Calu3 (cell line): ENCODE results near the gene LARP1. TPM values are rescaled to one million over a fixed set of nuclear protein-coding genes. Genes with fewer than 3 reads are reported as not detected.

Source experiments
- BruUV-seq: library from RNA; stranded (reverse); fragments of 400-500 nt; replicated peaks from 2 replicates; lab custom pipeline; 2021; lab: Mats Ljungman, UMichigan
- CTCF ChIA-PET: fragments of 300-600 bp; sonication (Branson Sonifier 250); formaldehyde crosslinking; loops from one replicate; lab custom pipeline; 2022; ENCODE audit warnings: antibody characterized with exemption; lab: Charles Lee
- DNase-seq: peaks from one replicate; pipeline ENCODE4 v3.0.0; 2022
- H3K27ac Mint-ChIP-seq: one replicate; pipeline ENCODE4 v1.8.0; 2022; ENCODE audit warnings: mixed read lengths; ENCODE audit not compliant: unreplicated experiment
- H3K27me3 Mint-ChIP-seq: one replicate; pipeline ENCODE4 v1.8.0; 2022; ENCODE audit warnings: mixed read lengths; ENCODE audit not compliant: unreplicated experiment
- H3K36me3 Mint-ChIP-seq: one replicate; pipeline ENCODE4 v1.8.0; 2022; ENCODE audit warnings: mild to moderate bottlenecking, moderate library complexity, mixed read lengths; ENCODE audit not compliant: insufficient read depth, unreplicated experiment
- H3K4me1 Mint-ChIP-seq: one replicate; pipeline ENCODE4 v1.8.0; 2022; ENCODE audit warnings: mild to moderate bottlenecking, low read depth, mixed read lengths; ENCODE audit not compliant: unreplicated experiment
- H3K4me3 Mint-ChIP-seq: one replicate; pipeline ENCODE4 v1.8.0; 2022; ENCODE audit warnings: mild to moderate bottlenecking, low read depth, moderate library complexity, mixed read lengths; ENCODE audit not compliant: unreplicated experiment
- H3K9me3 Mint-ChIP-seq: one replicate; pipeline ENCODE4 v1.8.0; 2022; ENCODE audit warnings: low read depth, mixed read lengths; ENCODE audit not compliant: unreplicated experiment
- CTCF ChIP-seq: fragments of 200-600 bp; IDR thresholded peaks from one replicate; pipeline ENCODE4 v1.8.0; 2022; ENCODE audit warnings: antibody characterized with exemption; ENCODE audit not compliant: unreplicated experiment
- intact Hi-C: fragments of 100-400 bp; cut with micrococcal nuclease; formaldehyde crosslinking; loops from one replicate; pipeline ENCODE4 v1.10.0; 2022; ENCODE audit not compliant: unreplicated experiment
- total RNA-seq: library from RNA; stranded (reverse); gene quantifications from 2 replicates; pipeline ENCODE4 v1.2.3, GENCODE V29; 2022

LARP1 gene
- total RNA-seq, 1 experiment from 2014 or later = 339 TPM

GRCh38 chr5:154788212-154788611 lies 33.0 kb downstream of the LARP1 start:
- no peak overlapping the region for H3K27ac Mint-ChIP-seq
- CTCF ChIA-PET = no interaction called here
- intact Hi-C loops = no loop called here
- peaks cover 20% of the 10 kb centered on the region for H3K4me1 Mint-ChIP-seq
- H3K36me3 Mint-ChIP-seq = peaks cover 26% of the 10 kb centered on the region
- BruUV-seq = no TSS peak
- no peak overlapping the region for H3K4me3 Mint-ChIP-seq
- DNase-seq = no peak
- no peak for TF ChIP-seq CTCF
- no peaks in the 10 kb centered on the region for H3K9me3 Mint-ChIP-seq
- H3K27me3 Mint-ChIP-seq = no peaks in the 10 kb centered on the region

- CTCF ChIA-PET = no interaction called here
- no peaks in the 10 kb centered on the region for H3K27me3 Mint-ChIP-seq
- BruUV-seq = no TSS peak
These were observed 36.4 kb downstream of the LARP1 start for GRCh38 chr5:154791535-154791934.

GRCh38 chr5:154793599-154794524 lies 38.7 kb downstream of the LARP1 start:
- no peak for TF ChIP-seq CTCF
- Mint-ChIP-seq H3K9me3 (no peaks in the 10 kb centered on the region), H3K4me1 (peaks cover 12% of the 10 kb centered on the region), H3K27me3 (no peaks in the 10 kb centered on the region), H3K36me3 (peaks cover 57% of the 10 kb centered on the region), H3K27ac (no peak overlapping the region), H3K4me3 (no peak overlapping the region)
- CTCF ChIA-PET = interaction anchor here (0.5 to 1.1 kb wide), 2 partner anchors 144 to 146 kb away, joined by 3 to 5 read pairs; no protein-coding TSS in a partner anchor
- intact Hi-C loops = no loop called here
- DNase-seq = no peak
- no TSS peak for BruUV-seq

More at GRCh38 chr5:154791535-154791934, 36.4 kb downstream of the LARP1 start:
- no peaks in the 10 kb centered on the region for H3K9me3 Mint-ChIP-seq
- peaks cover 12% of the 10 kb centered on the region for H3K4me1 Mint-ChIP-seq
- DNase-seq = no peak
- H3K27ac Mint-ChIP-seq = no peak overlapping the region
- peaks cover 40% of the 10 kb centered on the region for H3K36me3 Mint-ChIP-seq
- no peak for TF ChIP-seq CTCF
- no peak overlapping the region for H3K4me3 Mint-ChIP-seq
- intact Hi-C loops = no loop called here

- peaks cover 62% of the 10 kb centered on the region for H3K36me3 Mint-ChIP-seq
- H3K9me3 Mint-ChIP-seq = no peaks in the 10 kb centered on the region
- CTCF ChIA-PET = interaction anchor here (0.5 kb wide), 1 partner anchor 147 kb away, joined by 5 read pairs; no protein-coding TSS in a partner anchor
- intact Hi-C loops = no loop called here
- BruUV-seq = no TSS peak
- H3K4me1 Mint-ChIP-seq = peaks cover 12% of the 10 kb centered on the region
- DNase-seq = no peak
- H3K27me3 Mint-ChIP-seq = no peaks in the 10 kb centered on the region
- H3K27ac Mint-ChIP-seq = no peak overlapping the region
- no peak for TF ChIP-seq CTCF
- H3K4me3 Mint-ChIP-seq = no peak overlapping the region
These were observed 39.5 kb downstream of the LARP1 start for GRCh38 chr5:154794525-154795234.
